Lower leg skin (tissue), 4 donors: ENCODE results near the gene HLTF. TPM values are rescaled to one million over a fixed set of nuclear protein-coding genes. Genes with fewer than 3 reads are reported as not detected.

Source experiments
- DNase-seq, 2 donors: peaks; one replicate each; pipeline ENCODE4 v3.0.0-alpha.2; 2019; ENCODE audit warnings: low spot score in 2 of 2
- H3K4me3 ChIP-seq: fragments of 200-600 bp; sonication (generic); 2 replicates; pipeline ENCODE4 v1.5.1; 2017; ENCODE audit warnings: mild to moderate bottlenecking, low read depth; ENCODE audit not compliant: poor library complexity, severe bottlenecking
- WGBS, 2 donors: methylation state at CpG; one replicate each; pipeline ENCODE4 v1.1.5; 2018; 5-methylcytosine and 5-hydroxymethylcytosine counted together
- intact Hi-C: fragments of 100-400 bp; cut with DNase I; formaldehyde crosslinking; loops from one replicate; pipeline ENCODE4 v1.15.0; 2023; ENCODE audit warnings: low total_unique reads
- total RNA-seq, 4 donors: library from RNA; depleted of rRNA; stranded (reverse); fragments of >200 nt; gene quantifications; one replicate each; pipeline ENCODE4 v1.1.0, GENCODE V29; 2016
- TF ChIP-seq, protein P1 (sequence below), 3 donors: fragments of 450-650 bp; IDR thresholded peaks; one replicate each; pipeline ENCODE4 v1.5.1; 2016; ENCODE audit warnings: antibody characterized with exemption in 3 of 3, mild to moderate bottlenecking in 3 of 3, moderate library complexity in 2 of 3

HLTF gene
- total RNA-seq, 4 donors from 2014 or later: 3.3 to 7.7 (median 5.7) TPM

DNA sequence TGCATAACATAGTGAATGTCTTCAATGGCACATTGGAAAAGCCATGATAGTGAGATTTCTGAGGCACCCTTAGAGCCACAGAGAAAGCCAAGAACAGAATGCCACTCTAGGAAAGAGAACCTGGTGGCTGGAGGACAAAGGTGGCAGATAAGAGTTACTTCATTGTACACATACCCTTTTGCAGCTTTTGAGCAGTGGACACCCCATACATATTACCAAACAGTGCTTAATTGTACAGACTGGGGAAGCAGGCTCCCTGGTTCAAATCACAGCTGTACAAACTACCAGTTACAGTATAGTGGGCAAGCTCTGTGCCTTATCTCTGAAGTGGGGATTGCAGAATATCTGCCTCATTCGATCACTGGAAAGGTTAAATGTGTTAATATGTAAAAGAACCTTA is 105.1 kb downstream of the HLTF start:
- no peak for DNase-seq
- 95 to 96% methylated on average over 1 of the region's 1 CpG for WGBS, 2 donors
- H3K4me3 ChIP-seq: no peak overlapping the region
- intact Hi-C loops: no loop called here
- TF ChIP-seq, protein P1, sequence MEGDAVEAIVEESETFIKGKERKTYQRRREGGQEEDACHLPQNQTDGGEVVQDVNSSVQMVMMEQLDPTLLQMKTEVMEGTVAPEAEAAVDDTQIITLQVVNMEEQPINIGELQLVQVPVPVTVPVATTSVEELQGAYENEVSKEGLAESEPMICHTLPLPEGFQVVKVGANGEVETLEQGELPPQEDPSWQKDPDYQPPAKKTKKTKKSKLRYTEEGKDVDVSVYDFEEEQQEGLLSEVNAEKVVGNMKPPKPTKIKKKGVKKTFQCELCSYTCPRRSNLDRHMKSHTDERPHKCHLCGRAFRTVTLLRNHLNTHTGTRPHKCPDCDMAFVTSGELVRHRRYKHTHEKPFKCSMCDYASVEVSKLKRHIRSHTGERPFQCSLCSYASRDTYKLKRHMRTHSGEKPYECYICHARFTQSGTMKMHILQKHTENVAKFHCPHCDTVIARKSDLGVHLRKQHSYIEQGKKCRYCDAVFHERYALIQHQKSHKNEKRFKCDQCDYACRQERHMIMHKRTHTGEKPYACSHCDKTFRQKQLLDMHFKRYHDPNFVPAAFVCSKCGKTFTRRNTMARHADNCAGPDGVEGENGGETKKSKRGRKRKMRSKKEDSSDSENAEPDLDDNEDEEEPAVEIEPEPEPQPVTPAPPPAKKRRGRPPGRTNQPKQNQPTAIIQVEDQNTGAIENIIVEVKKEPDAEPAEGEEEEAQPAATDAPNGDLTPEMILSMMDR (IDR thresholded peaks at IDR 0.05): no peak

Other genes with a start within 250 kb of the HLTF start
- 10 to 100 TPM in 1 of 4 donors, 1 to 10 TPM in 3; 1.9 to 19.8 (median 4.1) TPM for gene CPA3, start 221.2 kb downstream of the HLTF start, total RNA-seq
- 10 to 100 TPM in 1 of 4 donors, 1 to 10 TPM in 3; 6.7 to 12.3 (median 7.5) TPM for gene GYG1, start 95.0 kb downstream of the HLTF start, total RNA-seq
- 10 to 100 TPM in 1 of 4 donors, 1 to 10 TPM in 3; 5.7 to 11.3 (median 8.2) TPM for gene HPS3, start 43.1 kb upstream of the HLTF start, total RNA-seq
- 10 to 100 TPM in 3 of 4 donors, 1 to 10 TPM in 1; 7.2 to 35.8 (median 13.0) TPM for gene CP, start 135.3 kb upstream of the HLTF start, total RNA-seq
- 1 to 10 TPM; 1.3 to 4.9 (median 3.0) TPM for gene TM4SF18, start 247.1 kb upstream of the HLTF start, total RNA-seq